HG03280 (cell line): ENCODE results near the gene PTPA.
"Not testable (repeated sequence)": the region's sequence is repeated elsewhere in the genome, so short reads cannot be mapped to it uniquely, and the experiment has no call there.

Source experiments
- ATAC-seq: cut with Tn5 transposase; IDR thresholded peaks from one replicate; pipeline ENCODE4 v1.9.1; 2021; ENCODE audit warnings: mild to moderate bottlenecking, moderate library complexity; ENCODE audit not compliant: unreplicated experiment

The PTPA gene

DNA sequence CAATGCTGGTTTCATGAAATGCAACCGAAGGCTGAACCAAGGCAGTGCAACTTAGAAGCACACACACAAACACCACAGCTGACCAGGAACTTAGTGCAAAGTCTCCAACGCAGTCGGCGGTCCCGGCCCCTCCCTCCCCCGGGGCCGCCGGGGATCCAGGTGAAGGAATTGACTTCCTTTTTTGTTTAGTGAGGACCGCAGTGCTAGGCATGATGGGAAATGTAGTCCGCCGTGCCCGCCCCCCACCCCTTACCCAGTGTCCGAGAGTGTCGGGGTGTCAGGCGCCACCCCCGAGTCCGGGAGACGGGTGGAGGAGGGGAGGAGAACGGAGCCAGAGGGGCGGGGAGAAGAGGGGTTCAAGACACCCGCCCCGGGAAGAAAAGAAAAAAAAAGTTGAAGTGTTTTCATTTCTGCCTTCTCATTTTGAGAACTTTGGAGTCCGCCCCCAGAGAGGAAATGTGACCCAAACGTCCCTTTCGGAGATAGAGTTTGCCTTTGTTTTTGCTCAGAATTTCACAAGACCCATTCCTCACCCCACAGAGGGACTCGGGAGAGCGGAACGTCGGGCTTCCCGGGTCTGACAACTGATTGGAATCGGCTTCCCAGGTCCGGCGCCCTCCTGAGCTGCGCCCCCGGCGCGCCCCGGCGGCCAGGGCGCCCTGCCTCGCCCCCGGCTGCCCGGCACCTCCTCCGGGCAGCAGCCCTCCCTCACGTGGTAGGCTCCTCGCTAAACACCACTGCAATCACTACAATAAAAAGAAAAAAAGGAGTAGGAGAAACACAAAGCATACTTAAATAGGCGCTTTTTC lies 64.8 kb downstream of the PTPA start:
- ATAC-seq = no peak

DNA sequence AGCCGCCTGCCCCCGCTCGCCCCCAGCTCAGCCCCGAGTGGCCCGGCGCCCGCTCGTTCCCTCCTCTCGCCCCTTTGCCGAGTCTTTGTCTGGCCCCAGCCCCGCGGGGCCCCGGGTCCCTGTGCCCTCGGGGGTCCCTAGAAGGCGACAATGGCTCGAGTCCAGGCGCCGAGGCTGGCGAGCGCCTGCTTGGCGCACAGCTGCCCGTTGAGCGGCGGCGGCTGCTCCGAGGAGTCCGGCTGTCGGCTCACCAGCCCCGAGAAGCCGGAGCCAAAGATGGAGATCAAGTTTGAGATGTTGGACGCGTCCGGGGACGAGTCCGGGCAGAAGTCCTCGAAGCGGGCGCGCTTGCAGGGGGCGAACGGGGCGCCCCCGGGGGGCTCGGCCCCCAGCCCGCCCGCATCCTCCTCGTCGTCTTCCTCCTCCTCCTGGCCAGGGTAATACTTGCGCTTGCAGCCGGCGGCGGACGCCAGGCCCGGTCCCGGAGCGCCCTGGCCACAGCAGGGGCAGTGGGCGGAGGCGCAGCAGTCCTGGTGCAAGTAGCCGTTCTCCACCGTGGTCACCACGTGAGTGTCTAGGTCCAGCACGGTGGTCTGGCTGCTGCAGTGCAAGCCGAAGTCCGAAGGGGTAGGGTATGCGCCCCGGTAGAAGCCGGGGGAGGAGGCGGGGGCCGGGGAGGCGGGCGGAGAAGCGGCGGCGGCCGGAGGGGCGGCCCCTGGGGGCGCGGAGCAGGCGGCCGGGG lies 65.7 kb downstream of the PTPA start:
- no peak for ATAC-seq

DNA sequence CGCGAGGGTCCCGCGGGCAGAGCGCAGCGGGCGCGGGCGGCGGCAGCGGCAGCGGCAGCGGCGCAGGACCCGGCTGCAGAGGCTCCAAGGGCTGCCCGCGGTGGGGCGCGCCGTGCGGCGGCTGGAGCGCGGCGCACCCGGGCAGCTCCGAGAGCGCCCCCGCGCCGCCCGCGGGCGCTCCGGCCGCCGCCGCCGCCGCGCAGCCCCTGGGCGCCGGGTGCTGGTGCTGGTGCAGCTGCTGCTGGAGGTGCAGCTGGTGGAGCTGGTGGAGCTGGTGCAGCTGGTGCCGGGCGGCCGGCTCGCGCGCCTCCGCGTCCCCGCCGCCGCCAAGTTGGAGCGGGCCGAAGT lies 66.2 kb downstream of the PTPA start:
- peak; percentile 30 for ATAC-seq

DNA sequence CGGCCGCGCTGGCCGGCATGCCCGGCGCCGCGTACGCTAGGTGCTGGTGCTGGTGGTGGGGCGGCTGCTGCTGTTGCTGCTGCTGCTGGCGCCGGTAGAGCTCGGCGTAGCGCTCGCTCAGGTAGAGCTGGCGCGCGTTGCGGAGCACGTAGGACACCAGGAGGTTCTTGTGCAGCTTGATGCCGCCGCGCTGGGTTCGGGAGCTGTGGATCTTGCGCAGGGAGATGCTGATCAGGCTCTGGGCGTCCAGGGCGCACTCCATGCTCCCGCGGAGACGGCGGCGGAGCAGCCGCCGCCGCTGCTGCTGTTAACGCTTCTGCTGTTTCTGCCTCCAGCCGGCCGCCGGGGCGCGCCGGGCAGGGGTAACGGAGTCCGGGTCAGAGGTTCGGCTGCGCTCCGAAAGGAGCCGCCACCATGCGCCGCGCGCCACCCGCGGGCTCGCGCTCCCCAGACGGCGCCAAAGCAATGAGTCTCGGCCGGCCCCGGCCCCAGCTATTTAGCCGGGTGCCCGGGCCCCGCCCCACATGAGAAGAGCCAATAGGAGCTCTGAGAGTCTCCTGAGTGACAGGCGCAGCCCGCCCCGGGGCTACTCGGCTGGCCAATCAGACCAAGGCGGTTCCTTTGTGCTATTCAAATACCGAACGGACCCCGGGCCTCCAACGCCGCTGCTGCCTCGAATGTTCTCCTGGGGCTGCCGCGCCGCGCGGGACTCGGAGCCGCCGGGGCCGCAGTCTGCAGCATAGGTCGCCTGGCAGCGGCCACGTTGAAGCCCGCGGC lies 66.8 kb downstream of the PTPA start, which contains the start of gene IER5L:
IER5L (minus strand) TSS at position 471 of the 777 bp plus-strand sequence; CDS start at position 262, 209 bp downstream.
- peak; percentile 75 for ATAC-seq

DNA sequence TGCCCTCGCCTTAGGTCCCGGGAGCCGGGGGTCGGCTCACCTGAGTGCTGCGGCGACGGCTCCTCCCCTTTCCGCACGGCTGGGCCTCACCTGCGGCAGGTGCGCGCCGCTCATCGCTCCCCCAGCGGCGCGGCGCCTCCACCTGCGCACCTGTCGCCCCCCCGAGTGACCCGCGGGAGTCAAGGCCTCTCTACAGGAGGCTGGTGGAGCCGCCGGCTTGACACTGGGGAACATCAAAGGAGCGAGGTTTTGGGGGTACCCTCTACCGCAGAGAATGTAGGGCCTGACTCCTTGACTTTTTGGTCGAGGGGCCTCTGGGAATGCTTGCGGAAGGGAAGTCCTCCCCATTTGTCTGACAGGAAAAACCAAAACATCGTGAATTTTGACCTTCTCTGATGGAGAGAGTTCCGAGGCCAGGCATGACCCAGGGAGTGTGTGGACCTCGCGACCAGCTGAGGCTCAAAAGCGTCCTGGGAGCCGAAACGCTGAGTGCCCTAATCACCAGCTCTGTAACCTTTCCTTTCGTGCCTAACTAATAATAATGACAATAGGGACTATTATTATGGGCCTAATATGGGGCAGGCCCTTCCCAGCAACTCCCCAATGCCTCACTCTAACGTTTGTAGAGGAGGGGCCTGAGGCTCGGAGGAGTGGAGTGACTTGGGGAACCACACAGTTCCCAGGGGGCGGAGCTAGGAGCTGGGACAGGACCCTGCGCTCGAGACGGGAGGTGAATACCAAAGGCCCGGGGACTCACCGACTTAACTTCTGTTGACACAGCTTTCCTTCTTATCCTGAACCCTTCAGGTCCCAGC lies 67.6 kb downstream of the PTPA start:
- ATAC-seq = no peak

DNA sequence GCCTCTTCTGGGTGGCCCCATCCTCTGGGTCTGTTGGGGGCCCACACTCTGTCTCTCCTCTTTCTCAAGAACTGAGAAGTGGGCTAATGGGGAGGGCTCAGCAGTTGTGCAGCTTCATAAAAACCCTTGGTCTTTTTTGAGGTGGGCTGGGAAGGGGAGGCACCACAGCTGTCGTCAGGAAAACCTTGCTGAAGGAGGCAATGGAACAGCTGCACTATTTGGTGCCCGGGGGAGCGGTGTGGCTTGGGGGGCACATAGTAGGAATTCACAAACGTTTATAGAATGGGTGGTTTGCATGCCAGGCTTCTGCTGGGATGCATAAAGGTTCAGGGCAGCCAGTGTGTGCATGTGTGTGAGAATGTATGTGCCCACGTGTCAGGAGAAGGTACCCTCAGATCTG lies 70.0 kb downstream of the PTPA start:
- ATAC-seq = no peak

DNA sequence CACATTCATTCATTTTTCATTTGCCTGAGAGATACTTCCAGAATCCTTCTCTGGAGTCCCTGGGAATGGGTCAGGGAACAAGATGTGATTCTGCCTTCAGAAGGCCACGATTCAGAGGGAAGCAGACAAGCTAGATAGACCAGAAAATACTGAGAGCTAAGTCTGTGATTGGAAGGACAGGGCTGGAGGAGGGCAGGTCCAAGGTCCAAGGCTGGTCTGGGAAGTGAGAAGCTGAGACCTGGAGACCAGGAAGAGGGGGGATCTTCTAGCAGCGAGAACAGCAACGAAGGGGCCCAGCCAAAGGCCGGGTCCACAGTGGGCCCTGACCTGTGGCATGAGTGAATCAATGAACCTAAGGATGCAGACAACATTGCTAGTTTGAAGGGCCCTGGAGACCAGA lies 70.9 kb downstream of the PTPA start:
- ATAC-seq = no peak

DNA sequence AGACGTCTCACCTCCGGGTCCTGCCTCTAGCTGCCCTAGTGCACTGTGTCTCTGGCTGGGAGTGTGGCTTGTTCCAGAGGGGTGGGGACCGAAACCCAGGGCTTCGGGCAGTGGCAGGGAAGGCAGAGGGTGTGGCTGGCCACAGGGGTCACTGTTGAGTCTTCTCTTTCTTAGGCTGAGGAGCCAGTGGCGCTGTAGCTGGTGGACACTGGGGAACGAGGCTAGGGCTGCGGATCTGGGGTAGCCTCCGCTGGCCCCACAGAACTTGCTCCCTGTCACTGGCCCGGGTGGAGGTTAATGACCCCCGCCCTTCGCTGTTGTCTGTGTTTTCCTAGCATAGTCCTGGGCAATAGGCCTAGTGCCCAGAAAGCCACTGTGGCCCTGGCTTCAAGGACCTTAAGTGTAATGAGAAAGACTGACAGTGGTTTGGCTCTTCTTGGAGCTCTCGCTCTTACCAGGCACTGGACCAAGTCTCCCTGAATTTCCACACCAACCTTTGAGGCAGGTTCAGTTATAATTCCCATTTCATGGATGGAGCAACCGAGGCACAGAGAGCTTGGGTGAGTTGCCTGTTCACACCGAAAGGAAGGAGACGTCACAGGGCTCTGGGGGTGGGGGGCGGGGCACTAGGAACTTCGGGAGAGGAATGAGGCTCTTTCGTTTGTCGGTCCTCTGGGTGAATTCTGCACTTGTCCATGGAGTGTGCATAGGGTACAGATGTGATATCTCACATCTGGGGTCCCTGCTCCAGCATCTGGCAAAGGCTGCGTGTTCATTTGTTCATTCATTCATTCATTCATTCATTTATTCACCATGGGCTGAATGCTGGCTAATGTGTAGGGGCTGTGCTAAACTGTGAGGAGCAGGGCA lies 71.6 kb downstream of the PTPA start:
- ATAC-seq = no peak

DNA sequence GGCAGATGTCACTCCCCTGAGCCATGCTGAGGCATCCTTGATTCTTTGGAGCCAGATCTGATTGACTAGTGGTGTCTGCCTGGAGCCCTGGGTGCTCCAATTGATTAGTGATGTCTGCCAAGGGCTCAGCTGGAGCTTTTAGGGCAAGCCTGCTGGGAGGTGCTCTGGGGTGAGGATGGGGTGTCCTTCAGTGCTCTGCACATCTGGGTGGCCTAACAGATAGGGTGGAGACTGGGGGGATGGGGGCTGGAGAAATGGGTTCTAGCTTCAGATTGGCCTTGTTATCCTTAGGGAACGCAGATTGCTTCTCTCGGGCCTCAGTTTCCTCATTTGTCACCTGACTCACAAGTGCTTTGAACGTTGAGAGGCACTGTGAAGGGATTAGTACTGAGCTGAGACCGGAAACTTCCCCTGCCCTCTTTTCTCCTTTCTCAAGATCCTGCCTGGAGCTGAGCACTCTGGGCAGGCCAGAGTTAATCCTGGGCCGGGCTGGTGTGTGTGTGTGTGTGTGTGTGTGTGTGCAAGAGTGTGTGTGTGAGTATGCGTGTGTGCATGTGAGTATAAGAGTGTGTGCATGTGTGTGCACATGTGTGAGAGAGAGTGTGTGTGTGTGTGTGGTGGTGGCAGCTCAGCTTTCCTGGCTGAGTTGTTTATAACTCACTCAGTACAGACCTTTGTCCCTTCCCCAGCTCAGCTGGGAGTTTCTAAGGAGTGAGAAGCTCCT lies 72.4 kb downstream of the PTPA start:
- no peak for ATAC-seq

DNA sequence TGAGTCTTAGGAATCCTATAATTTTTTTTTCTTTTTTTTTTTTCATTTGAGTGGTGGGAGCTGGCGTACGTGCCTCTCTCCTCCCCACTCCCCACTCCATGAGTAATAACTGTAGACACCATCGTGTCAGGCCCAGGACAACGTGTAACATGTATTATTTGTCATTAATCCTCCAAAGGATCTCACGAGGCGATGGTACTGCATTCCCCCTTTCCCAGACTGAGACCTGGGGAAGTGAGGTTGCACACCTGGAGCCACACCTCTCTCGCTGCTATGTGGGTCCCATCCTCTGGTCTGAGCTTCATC lies 73.0 kb downstream of the PTPA start:
- ATAC-seq = no peak

DNA sequence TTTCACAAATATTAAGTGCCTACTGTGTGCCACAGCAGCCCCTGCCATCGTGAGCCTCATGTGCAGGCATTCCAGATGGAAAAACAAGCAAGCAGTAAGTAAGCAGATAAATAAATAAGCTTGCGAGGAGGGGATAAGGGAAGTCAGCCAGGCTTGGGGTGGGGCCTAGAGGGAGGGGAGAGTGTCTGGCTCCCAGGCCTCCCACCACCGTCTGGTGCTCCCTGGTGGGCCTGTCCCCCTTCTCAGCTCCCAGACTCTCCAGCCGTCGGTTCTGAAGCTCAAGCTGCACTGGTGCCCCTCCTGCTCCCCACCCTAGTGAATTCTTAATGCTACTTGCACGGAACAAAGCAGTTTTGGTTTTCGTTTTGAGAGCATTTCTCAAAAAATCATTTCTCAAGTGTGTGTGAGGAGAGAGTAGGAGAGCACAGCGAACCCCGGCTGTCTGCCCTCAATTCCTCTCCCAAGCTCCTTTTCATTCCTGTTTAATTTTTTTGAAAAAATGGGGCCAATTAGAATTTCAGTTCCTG lies 73.4 kb downstream of the PTPA start:
- no peak for ATAC-seq

DNA sequence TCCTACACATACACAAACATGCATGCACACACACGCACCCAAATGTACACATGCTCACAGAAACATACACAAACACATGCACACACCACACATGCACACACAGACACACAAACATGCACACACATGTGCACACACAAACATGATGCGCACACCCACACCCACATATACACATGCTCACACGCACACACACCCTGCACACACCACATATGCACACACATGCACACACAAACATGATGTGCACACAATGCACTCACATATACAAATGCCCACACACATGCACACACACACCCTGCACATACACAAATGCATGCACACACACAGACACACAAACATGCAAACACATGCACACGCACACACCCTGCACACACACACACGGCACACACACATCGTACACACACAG lies 74.2 kb downstream of the PTPA start:
- no peak for ATAC-seq

DNA sequence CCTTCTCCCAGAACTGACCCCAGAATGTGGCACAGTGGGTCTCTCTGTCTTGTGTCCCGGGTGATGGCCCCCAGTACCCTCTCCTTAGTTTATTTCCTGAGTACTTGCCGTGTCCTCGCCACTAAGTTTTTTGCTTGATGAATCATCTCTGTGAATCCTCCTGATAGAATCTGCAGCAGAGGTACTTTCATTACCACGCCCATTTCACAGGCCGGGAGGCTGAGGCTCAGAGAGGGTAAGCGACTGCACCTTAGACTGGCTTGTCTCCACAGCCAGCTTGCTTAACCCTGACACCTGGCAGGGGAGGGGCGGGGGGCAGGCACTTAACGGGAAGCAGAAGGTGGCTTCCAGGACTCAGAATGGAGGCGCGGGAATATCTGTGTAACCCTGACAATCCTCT lies 74.8 kb downstream of the PTPA start:
- no peak for ATAC-seq

DNA sequence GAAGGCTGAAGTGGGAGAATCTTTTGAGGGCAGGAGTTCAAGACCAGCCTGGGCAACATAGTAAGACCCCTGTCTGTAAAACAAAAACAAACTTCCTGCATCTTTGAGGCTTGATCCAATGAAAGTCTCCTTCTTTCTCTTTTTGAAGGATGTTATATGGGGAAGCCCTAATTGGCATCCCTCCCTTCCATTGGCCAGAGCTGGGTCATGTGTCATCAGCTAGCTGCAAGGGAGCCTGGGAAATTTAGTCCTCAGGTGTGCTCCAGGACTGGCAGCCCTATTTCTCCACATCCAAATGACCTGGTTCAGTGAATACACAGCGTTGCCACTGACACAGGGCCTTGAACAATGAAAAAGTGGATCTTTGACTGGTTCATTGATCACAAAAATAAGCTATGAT lies 75.8 kb downstream of the PTPA start:
- ATAC-seq = no peak

DNA sequence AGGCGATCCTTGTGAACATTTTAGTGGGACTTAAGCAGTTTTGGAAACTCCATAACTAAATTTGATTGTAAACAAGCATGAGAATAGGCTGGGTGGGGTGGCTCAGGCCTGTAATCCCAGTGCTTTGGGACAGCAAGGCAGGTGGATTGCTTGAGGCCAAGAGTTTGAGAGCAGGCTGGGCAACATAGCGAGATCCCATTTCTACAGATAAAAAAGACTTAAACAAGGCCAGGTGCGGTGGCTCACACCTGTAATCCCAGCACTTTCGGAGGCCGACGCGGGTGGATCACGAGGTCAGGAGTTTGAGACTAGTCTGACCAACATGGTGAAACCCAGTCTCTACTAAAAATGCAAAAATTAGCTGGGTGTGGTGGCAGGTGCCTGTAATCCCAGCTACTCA lies 78.8 kb downstream of the PTPA start:
- not testable (repeated sequence) for ATAC-seq

DNA sequence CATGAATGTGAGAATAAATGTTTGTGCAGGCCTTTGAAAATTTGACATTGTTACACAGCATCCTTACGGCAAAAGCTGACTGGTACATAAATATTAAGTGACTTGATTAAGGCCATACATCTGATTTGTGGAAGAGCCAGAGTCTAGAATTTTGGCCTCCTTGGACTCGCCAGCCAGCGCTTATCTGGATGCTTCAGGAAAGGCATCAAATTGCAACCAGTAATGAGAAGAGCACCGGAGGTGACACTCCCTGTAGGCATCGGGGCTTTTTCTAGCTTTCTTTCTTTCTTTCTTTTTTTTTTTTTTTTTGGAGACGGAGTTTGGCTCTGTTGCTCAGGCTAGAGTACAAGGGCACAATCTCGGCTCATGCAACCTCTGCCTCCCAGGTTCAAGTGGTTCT lies 80.0 kb downstream of the PTPA start:
- no peak for ATAC-seq

DNA sequence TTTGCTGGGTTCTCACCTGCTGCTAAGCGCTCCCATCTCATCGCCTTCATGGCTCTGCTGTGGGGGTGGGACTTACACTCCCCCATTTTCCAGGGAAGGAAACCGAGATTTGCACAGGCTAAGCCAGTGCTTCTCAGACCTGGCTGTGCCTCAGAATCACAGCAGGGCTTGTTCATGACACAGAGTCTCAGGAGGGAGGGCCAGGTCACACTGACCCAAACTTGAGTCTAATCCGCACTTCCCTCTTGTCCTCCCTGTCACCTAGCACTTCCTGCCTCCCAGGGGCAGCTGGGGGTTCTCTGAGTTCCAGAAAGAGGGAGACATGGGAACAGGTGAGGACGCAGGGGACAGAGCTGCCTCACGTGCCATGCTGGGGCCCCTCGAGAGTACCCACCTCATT lies 82.4 kb downstream of the PTPA start:
- ATAC-seq = no peak

DNA sequence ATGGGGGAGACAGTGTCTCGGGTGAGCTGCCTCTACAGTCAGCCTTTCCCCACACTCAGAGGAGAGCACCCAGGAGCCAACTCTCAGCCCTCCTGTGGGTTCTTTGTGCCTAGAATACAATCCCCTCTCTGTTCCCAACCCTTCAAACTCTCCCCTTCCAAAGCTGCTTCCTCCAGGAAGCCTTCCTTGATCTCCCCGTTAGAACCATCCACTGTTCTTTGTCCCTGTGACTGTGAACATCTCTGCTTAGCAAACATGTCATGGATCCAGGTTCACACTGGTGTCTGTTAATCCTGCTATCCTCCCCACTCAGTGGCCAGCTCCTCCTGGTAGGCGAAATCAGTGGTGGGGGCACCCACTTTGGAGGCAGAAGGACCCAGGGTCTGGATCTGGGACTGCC lies 83.0 kb downstream of the PTPA start:
- ATAC-seq = no peak

DNA sequence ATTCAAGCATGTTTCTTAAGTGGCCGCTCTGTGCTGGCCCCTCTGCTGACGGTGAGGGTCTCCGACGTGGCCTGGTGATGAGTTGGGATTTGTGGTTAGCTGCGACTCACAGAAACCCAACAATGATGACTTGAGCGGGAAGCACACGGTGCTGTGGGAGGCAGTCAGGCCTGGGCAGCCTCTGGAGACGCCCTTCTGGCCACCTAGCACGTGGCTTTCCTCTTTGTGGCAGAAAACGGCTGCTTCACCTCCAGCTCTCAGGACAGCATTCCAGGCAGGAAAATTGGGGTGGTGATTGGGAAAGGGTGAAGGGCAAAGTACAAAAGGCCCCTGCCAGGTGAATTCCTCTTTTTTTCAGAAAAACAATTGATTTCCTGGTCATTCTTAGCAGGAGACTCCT lies 84.4 kb downstream of the PTPA start:
- no peak for ATAC-seq
